ENCODE measurements around the gene SLC19A3.
"Not testable (repeated sequence)": the region's sequence is repeated elsewhere in the genome, so short reads cannot be mapped to it uniquely, and the experiment has no call there.

The SLC19A3 gene

DNA sequence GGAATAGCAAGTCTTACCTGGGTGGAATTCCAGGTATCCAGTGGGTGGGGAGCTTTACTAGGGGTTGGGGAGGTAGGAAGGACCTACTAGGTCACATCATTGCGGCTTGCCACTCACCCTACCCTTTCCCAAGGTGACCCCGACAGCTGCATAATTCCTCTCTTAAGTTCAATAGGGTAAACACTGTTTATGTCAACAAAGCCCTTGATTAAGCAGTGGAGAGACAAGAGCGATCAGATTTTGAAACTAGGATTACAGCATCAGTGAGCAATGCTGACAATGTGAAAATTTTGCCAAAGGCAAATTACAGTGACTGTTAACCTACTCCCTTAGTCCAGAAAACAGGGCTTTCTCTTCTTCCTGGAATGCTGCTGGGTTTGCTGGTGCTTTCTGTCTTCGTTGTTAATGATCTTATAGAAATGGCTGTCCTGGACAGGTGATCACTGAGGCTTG is 14.5 kb downstream of the SLC19A3 start:
- DNase-seq (ENCODE audit: low read depth) = no peak

DNA sequence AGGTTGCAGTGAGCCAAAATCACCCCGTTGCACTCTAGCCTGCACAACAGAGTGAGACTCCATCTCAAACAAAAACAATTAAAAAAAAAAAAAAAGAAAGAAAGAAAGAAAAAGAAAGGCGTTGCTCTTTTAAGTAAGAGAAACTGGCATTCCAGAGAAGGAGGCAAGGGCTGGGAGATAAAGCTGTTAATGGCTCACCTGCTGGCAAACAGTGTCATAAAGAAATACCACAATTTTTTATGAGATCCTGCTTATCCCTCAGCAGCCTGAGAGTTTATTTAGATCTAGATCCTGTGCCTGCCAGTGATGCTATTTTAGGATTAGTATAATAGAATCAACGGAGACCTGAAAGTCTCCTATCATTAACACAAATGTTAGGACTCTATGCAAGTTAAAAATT is 16.3 kb downstream of the SLC19A3 start:
- DNase-seq (ENCODE audit: low read depth) = no peak

GRCh38 chr2:227696990-227697679 is 20.7 kb downstream of the SLC19A3 start:
- no peak for DNase-seq (ENCODE audit: low read depth)

- DNase-seq (ENCODE audit: low read depth) = no peak
Measured at GRCh38 chr2:227687189-227687588, 30.6 kb downstream of the SLC19A3 start.

- no peak for DNase-seq (ENCODE audit: low read depth)
Measured at GRCh38 chr2:227684258-227684657, 33.6 kb downstream of the SLC19A3 start.

DNA sequence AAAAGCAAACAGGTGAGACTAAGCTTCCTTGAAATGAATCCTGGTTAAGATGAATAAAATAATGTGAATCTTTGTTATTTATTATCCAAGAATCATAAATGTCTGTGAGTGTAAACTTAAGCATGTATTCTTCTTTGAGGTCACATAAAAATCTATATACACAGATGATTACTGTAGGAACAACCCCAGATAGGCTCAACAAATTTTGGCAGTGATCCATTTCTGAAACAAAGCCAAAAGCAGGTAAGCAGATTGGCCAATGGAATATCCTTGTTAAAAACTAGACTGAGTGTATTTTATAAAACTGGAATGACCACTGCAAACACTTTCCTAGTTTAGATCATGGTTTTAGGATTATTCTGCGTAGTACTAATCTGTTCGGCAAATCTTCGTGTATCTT is 39.9 kb downstream of the SLC19A3 start:
- no peak for DNase-seq (ENCODE audit: low read depth)

DNA sequence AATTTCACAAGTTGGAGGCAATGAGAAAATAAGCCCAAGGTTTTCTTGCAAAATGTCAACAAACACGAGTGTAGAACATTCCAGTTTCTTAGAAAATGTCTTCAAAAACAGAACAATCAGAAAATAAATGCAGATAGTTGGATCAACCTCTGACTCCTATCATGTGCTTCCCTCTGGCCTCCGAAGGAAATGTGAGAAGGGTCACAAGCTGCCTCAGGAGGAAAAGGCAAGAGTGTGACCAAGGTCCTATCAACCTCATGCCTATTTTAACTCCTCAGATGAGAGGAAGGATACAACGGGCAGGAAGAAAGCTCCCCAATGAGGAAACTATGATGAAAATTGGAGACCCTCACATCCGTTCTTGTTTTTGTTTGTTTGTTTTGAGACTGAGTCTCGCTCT is 43.3 kb downstream of the SLC19A3 start:
- DNase-seq (ENCODE audit: low read depth) = no peak

DNA sequence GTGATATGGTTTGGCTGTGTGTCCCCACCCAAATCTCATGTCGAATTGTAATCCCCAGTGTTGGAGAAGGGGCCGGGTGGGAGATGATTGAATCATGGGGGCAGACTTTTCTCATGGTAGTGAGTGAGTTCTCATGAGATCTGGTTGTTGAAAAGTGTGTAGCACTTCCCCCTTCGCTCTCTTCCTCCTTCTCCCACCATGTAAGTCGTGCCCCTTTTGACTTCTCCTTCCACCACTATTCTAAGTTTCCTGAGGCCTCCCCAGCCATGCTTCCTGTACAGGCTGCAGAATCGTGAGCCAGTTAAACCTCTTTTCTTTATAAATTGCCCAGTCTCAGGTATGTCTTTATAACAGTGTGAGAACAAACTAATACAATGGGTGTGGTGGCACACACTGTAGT is 44.2 kb downstream of the SLC19A3 start:
- not testable (repeated sequence) for DNase-seq (ENCODE audit: low read depth)

- DNase-seq (ENCODE audit: low read depth) = no peak
Measured at GRCh38 chr2:227671170-227671905, 46.5 kb downstream of the SLC19A3 start.

- DNase-seq (ENCODE audit: low read depth) = not testable (repeated sequence)
Measured at GRCh38 chr2:227666631-227667170, 51.1 kb downstream of the SLC19A3 start, which contains the start of gene SCYGR5. TSS of gene SCYGR5 (plus strand) at chr2:227666804. CDS start at chr2:227666804, 0 bp downstream.

GRCh38 chr2:227665189-227665940 is 52.5 kb downstream of the SLC19A3 start:
- DNase-seq (ENCODE audit: low read depth) = no peak

DNA sequence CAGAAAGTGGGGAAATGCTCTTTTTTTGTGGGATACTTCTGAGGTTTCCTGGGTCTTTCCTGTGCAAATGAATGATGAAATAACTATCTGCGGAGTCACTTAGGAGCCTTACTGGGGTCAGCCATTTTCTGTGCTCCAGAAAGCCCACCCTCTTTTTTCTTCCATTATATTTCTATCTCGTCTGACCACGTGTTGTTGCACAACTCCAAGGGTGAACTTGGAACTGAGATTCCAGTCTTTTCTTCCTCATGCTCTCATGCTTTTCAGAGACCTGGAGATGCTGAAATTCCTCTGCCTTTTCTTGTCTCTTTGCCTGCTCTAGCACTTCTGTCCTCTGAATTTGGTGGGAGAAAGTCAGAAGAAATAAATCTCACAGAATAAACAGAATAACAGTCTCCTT is 56.0 kb downstream of the SLC19A3 start:
- no peak for DNase-seq (ENCODE audit: low read depth)

GRCh38 chr2:227661025-227661649 is 56.7 kb downstream of the SLC19A3 start:
- no peak for DNase-seq (ENCODE audit: low read depth)

DNA sequence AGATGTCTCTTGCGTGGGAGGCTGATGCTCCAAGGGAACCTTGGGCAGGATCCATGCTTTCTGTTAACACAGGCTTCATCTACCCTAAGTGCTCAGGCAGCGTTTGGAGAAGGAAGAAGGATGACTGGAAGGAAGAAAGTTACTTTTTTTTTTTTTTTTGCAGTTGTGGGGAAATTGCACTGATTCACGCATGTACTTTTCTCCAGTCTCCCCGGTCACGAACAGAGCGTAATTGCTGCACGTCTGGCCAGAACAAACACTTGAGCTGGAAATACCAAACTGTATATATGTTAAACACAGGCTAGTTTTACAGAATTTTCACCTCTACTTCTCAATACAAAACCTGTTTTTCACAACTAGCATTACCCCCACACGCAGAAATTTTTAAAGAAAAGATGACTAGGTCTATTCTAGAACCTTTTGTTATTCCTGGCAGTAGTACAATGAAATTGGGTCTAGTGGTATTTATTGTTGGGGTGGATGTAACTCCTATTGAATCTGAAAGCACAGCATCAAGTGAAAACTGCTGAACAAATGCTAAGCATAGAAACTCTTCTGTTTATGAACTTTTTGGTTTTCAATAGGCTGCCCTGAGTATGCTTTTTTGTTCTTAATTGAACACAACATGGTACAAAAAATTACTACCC is 60.5 kb downstream of the SLC19A3 start:
- no peak for DNase-seq (ENCODE audit: low read depth)

DNA sequence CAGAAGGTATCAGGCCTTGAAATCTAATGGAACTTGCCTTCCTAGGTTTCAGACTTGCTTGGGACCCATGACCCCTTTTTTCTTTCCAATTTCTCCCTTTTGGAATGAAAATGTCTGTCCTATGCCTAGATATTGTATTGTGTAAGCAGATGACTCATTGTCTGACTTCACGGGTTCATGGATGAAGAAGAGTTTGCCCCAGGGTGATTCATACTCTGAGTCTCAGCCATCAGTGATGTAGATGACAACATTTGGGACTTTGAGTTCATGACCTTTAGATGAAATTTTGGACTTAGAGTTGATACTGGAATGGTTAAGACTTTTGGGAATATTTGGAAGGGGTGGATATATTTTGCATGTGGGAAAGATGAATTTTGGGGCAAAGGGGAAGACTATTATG is 62.4 kb downstream of the SLC19A3 start:
- DNase-seq (ENCODE audit: low read depth) = no peak

DNA sequence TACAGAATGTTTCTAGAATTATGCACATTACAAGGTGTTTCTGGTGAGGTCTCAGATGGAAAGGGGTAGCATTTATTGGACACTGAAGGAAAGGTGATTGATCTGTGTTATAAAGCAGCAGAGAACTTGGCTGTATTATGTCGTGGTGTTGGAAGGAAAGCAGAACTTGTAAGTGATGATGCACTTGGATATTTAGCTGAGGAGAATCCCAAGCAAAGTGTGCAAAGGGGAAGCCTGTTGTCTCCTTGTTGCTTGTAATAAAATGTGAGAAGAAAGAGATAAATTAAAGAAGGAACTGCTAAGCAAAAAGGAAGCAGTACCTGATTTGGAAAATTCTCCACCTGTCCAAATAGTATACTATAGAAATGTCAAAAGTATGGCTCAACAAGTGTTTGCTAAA is 63.4 kb downstream of the SLC19A3 start:
- no peak for DNase-seq (ENCODE audit: low read depth)

- DNase-seq (ENCODE audit: low read depth) = no peak
Measured at GRCh38 chr2:227653419-227653818, 64.4 kb downstream of the SLC19A3 start.

DNA sequence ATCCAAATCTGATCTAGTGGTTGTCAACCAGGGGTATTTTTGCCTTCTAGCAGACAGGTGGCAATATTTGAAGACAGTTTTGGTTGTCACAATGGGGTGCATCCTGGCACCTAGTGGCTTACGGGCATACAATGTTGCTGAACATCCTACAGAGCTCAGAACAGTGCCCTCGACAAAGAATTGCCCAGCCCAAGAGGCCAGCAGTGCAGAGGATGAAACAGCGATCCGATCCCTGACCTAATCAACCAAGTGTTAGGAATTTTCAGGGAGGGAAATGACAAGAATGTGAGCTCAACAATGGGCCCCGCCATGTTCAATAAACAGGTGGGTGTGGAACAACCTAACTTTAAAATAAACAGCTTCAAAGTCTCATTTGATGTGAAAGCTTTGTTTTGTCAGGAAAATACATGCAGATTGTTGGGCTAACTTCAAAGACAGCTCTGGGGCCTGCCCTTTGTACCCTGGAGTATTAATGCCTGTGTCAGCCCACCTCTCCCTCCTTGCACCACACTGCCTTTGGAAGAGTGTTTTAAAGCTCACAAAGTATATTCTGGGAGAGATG is 73.8 kb downstream of the SLC19A3 start:
- no peak for DNase-seq (ENCODE audit: low read depth)

DNA sequence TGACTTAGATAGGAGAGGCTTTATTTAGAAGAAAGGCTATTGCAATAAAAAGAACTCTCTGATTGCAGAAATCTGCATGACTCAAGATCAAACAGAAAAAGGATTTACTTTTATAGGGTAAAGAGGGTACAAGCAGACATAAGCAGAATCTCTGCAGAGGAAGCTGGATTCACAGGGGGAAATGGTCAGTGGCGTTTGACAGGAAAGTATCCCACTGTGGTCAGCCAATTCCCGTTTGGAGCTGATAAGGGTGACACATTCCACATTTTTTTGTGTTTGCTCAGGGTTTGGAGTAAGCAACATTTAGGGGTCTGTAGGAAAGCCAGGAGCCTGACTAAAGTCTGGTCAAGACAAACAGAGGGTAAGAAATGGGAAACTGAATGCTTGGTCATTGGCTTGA is 75.2 kb downstream of the SLC19A3 start:
- no peak for DNase-seq (ENCODE audit: low read depth)

DNA sequence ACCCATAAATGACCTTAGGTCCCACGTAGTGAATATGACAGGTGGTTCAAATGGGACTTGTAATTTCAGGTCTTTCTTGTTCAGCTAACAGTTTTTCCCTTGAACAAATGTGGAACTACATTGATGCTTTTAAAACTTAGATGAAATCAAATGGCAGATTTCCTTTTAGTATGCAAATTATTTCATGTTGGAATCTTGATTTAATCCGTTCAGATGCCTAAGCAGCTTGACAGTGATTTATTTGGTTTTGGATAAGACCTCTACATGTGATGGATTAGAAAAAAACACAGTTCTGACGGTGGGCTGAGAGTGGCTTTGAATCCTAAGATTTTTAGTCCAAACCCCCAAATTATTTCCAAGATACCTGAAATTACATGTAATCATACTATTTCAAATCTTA is 83.6 kb downstream of the SLC19A3 start:
- DNase-seq (ENCODE audit: low read depth) = no peak
